Upper lobe of right lung (tissue), 1 donor: ENCODE measurements around the gene JAG1. TPM values are rescaled to one million over a fixed set of nuclear protein-coding genes. Genes with fewer than 3 reads are reported as not detected.

Experiments used
- ATAC-seq: fragments of 200-7000 bp; cut with Tn5 transposase; one replicate; pipeline ENCODE4 v1.9.1; 2020; ENCODE audit warnings: mild to moderate bottlenecking, moderate library complexity
- DNase-seq: peaks from one replicate; pipeline ENCODE4 v3.0.0-alpha.2; 2020
- H3K27ac ChIP-seq: fragments of 200-600 bp; one replicate; pipeline ENCODE4 v1.8.0; 2022
- H3K27me3 ChIP-seq: fragments of 200-600 bp; one replicate; pipeline ENCODE4 v1.8.0; 2022; ENCODE audit warnings: mild to moderate bottlenecking
- H3K36me3 ChIP-seq: fragments of 200-600 bp; one replicate; pipeline ENCODE4 v1.8.0; 2022
- H3K4me1 ChIP-seq: fragments of 200-600 bp; one replicate; pipeline ENCODE4 v1.8.0; 2022
- H3K4me3 ChIP-seq: fragments of 200-600 bp; one replicate; pipeline ENCODE4 v1.8.0; 2022; ENCODE audit warnings: mild to moderate bottlenecking
- H3K9me3 ChIP-seq: fragments of 200-600 bp; one replicate; pipeline ENCODE4 v1.8.0; 2022
- CTCF ChIP-seq: fragments of 200-600 bp; IDR thresholded peaks from one replicate; pipeline ENCODE4 v1.8.0; 2022; ENCODE audit warnings: antibody characterized with exemption
- intact Hi-C: fragments of 100-400 bp; cut with DNase I; formaldehyde crosslinking; loops from one replicate; pipeline ENCODE4 v1.11.0; 2022
- total RNA-seq: library from RNA; stranded (reverse); fragmentation: NEBNext Ultra II Directional; extraction: Animal tissue kit (Norgen Biotek cat#: 25700); gene quantifications from one replicate; pipeline ENCODE4 v1.2.1, GENCODE V29; 2021
- donor health status: DM: no; HTN: yes; CAD: no; lungs with severe emphysema.

Gene JAG1
- total RNA-seq, 1 donor from 2014 or later, result 51.6 TPM

GRCh38 chr20:10658051-10658823, 15.6 kb downstream of the JAG1 start:
- intact Hi-C loops, result no loop called here
- no peak for ATAC-seq
- Histone ChIP-seq H3K9me3 (no peaks in the 10 kb centered on the region), H3K4me3 (no peak overlapping the region), H3K4me1 (peaks cover 31% of the 10 kb centered on the region), H3K27ac (no peak overlapping the region), H3K36me3 (peaks cover 68% of the 10 kb centered on the region), H3K27me3 (no peaks in the 10 kb centered on the region)
- no peak for DNase-seq
- TF ChIP-seq CTCF, result no peak

DNA sequence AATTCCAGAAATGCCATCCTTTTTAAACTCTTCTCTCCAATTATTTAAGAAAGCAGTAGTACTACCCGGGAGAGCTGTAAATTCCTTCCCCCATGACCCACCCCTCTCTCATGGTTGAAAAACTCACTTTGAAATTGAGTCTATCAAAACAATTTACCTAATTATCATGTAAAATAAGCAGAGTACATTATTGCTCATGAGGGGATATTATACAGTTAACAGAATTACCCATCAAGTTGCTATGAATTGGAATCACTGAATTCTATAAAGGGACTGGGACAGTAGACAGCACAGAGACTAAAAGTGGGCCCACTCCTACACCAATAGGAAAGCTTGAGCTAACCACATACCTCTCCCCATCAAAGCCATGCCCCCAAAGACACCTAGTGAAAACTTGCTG, 16.3 kb downstream of the JAG1 start:
- H3K4me1 ChIP-seq, result peaks cover 39% of the 10 kb centered on the region
- DNase-seq (no peak), ATAC-seq (no peak)
- intact Hi-C loops, result no loop called here
- peaks cover 61% of the 10 kb centered on the region for H3K36me3 ChIP-seq
- H3K27me3 ChIP-seq, result no peaks in the 10 kb centered on the region
- H3K27ac ChIP-seq, result no peak overlapping the region
- no peaks in the 10 kb centered on the region for H3K9me3 ChIP-seq
- no peak overlapping the region for H3K4me3 ChIP-seq
- no peak for TF ChIP-seq CTCF

DNA sequence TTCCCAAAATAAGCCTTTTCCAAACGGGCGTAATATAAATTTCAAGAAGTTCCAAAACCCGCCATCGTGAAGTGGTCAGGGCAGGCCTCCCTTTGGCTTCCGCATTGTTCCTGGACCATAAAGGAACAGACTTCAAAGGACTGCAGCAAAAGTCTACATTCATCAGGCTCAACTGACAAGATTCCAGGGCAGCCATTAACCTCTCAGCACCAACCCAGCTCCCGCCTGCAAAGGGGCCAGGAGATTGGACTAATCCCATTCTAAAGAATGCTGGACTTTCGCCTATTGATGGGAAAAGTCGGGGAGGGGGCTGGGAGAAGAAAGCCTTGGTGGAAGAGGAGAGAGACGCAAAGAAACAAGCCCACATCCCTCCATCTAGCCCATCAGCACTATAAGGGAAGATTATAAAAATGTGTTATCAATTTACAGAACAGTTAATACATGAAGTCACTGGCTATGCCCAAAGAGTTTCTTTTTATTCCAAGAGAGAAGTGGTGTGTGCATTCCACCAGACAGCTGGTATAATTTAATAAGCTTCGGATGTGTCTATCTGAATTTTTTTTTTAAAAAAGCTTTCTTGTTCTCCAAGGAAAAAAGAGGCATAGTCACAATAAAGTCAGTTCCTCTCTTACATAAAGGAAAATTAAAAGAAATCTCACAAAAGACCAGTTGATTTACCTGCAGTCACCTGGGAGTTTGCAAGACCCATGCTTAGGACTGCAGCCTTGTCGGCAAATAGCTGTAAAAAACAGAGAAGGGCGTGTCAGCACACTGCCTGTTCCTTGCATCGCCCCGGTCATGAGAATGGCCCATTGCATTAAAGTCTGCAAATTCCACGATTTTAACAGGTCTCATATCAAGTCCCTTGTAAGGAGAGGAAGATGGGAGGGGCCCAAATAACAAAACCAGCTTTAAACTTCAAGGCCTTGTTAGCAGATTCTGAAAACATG, 17.8 kb downstream of the JAG1 start:
- Histone ChIP-seq H3K27me3 (no peaks in the 10 kb centered on the region), H3K4me3 (no peak overlapping the region), H3K4me1 (peaks cover 43% of the 10 kb centered on the region), H3K9me3 (no peaks in the 10 kb centered on the region), H3K36me3 (peaks cover 61% of the 10 kb centered on the region), H3K27ac (no peak overlapping the region)
- DNase-seq (no peak), ATAC-seq (no peak)
- intact Hi-C loops, result no loop called here
- no peak for TF ChIP-seq CTCF

GRCh38 chr20:10654630-10655029, 19.2 kb downstream of the JAG1 start:
- peaks cover 29% of the 10 kb centered on the region for H3K4me1 ChIP-seq
- no peaks in the 10 kb centered on the region for H3K9me3 ChIP-seq
- intact Hi-C loops, result no loop called here
- peak; percentile 52 for ATAC-seq
- H3K27ac ChIP-seq, result no peak overlapping the region
- DNase-seq, result no peak
- H3K4me3 ChIP-seq, result no peak overlapping the region
- no peaks in the 10 kb centered on the region for H3K27me3 ChIP-seq
- no peak for TF ChIP-seq CTCF
- peaks cover 66% of the 10 kb centered on the region for H3K36me3 ChIP-seq

DNA sequence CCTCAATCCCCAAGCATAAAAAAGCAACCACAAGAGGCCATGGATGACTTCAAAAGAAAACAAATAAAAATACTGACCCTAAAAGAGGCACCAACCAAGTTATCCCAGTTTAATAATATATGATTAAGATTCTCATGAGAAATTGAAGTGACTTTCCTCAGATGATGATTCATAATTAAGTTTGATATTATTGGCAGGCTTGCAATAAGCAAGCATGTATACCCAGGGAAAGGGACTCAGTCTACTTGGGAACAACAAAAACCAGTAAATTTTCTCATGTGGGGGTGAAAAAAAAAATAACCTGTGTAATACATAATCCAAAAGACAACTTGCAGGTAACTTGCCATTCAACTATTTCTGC, 19.6 kb downstream of the JAG1 start:
- intact Hi-C loops, result no loop called here
- peaks cover 29% of the 10 kb centered on the region for H3K4me1 ChIP-seq
- H3K27me3 ChIP-seq, result no peaks in the 10 kb centered on the region
- peak overlapping the region; percentile 61 for H3K27ac ChIP-seq
- H3K9me3 ChIP-seq, result no peaks in the 10 kb centered on the region
- no peak overlapping the region for H3K4me3 ChIP-seq
- ATAC-seq, result no peak
- TF ChIP-seq CTCF, result no peak
- H3K36me3 ChIP-seq, result peaks cover 69% of the 10 kb centered on the region
- no peak for DNase-seq
